GM12878 (cell line): ENCODE results near the gene TNFAIP8L2. TPM values are rescaled to one million over a fixed set of nuclear protein-coding genes. Genes with fewer than 3 reads are reported as not detected.

ENCODE experiments used
- CHD4 ChIP-seq: fragments of 200-600 bp; sonication (generic); IDR thresholded peaks from 2 replicates; pipeline ENCODE4 v1.6.1; 2016; ENCODE audit warnings: mild to moderate bottlenecking
- HCFC1 ChIP-seq: fragments of 150-350 bp; IDR thresholded peaks from 2 replicates; pipeline ENCODE4 v1.6.1; 2014; ENCODE audit warnings: low read length
- IKZF2 ChIP-seq, 2 experiments: fragments of 450-650 bp; IDR thresholded peaks; 2 replicates each; pipeline ENCODE4 v1.6.1; 2017; ENCODE audit warnings: mild to moderate bottlenecking in 2 of 2, moderate library complexity in 2 of 2
- IRF4 ChIP-seq: IDR thresholded peaks from 2 replicates; pipeline ENCODE4 v1.6.1; 2011; ENCODE audit warnings: low read depth, low read length
- KAT2A ChIP-seq: conservative IDR thresholded peaks from 2 replicates; pipeline ENCODE4 v1.6.1; 2011; ENCODE audit warnings: low read depth, low read length; ENCODE audit not compliant: control insufficient read depth
- KLF5 ChIP-seq: fragments of 450-650 bp; IDR thresholded peaks from 2 replicates; pipeline ENCODE4 v1.6.1; 2014; ENCODE audit warnings: mild to moderate bottlenecking; ENCODE audit not compliant: partially characterized antibody
- RBBP5 ChIP-seq: fragments of 200-600 bp; sonication (generic); conservative IDR thresholded peaks from 2 replicates; pipeline ENCODE4 v1.6.1; 2016
- SUZ12 ChIP-seq: fragments of 200-600 bp; sonication (generic); IDR thresholded peaks from one replicate; pipeline ENCODE4 v1.6.1; 2018; ENCODE audit warnings: antibody characterized with exemption, mild to moderate bottlenecking; ENCODE audit not compliant: unreplicated experiment
- TBL1XR1 ChIP-seq: IDR thresholded peaks from 2 replicates; pipeline ENCODE4 v1.6.1; 2012; ENCODE audit warnings: low read depth, low read length, improper control_type of control experiment
- polyA plus RNA-seq, 11 experiments: library from polyadenylated mRNA; depleted of rRNA in 4 of 11; unstranded in 6 of 11; stranded (reverse) in 5 of 11; fragments of >200 nt; fragmentation: Nextera tagmentation in 4 of 11; fragmentation: Illumina TruSeq in 1 of 11; extraction: Ambion mirVana in 4 of 11; extraction: Trizol in 1 of 11; gene quantifications; 1 replicate in 1 of 11; 2 replicates in 10 of 11; pipeline versions ENCODE4 v1.2.1 to v1.2.3, GENCODE V29; 2011 to 2016; ENCODE audit warnings: inconsistent platforms in 2 of 11, missing spikeins in 2 of 11, low read depth in 1 of 11
- total RNA-seq, 4 experiments: library from RNA; depleted of rRNA in 3 of 4; stranded (reverse); fragments of >200 nt in 3 of 4; fragmentation: Illumina TruSeq in 1 of 4; extraction: Trizol in 1 of 4; gene quantifications; 2 replicates each; pipeline versions ENCODE4 v1.2.1 to v1.2.3, GENCODE V29; 2013 to 2021
- TF ChIP-seq, protein P1 (sequence below): IDR thresholded peaks from 2 replicates; pipeline ENCODE4 v1.6.1; 2011; ENCODE audit warnings: low read depth, mild to moderate bottlenecking, low read length, moderate library complexity, borderline replicate concordance; ENCODE audit errors: extremely low read depth
- TF ChIP-seq, protein P2 (sequence below): IDR thresholded peaks from 2 replicates; pipeline ENCODE4 v1.6.1; 2012; ENCODE audit warnings: mild to moderate bottlenecking, low read depth, low read length
- TF ChIP-seq, protein P3 (sequence below): fragments of 450-650 bp; IDR thresholded peaks from 2 replicates; pipeline ENCODE4 v1.6.1; 2016; ENCODE audit warnings: mild to moderate bottlenecking

The TNFAIP8L2 gene
- total and polyA plus RNA-seq, 10 of the 15 experiments (the other 5 are each of a cell fraction or from before 2014, with no cell fraction given), result 5.4 to 26.3 (median 14.2) TPM

DNA sequence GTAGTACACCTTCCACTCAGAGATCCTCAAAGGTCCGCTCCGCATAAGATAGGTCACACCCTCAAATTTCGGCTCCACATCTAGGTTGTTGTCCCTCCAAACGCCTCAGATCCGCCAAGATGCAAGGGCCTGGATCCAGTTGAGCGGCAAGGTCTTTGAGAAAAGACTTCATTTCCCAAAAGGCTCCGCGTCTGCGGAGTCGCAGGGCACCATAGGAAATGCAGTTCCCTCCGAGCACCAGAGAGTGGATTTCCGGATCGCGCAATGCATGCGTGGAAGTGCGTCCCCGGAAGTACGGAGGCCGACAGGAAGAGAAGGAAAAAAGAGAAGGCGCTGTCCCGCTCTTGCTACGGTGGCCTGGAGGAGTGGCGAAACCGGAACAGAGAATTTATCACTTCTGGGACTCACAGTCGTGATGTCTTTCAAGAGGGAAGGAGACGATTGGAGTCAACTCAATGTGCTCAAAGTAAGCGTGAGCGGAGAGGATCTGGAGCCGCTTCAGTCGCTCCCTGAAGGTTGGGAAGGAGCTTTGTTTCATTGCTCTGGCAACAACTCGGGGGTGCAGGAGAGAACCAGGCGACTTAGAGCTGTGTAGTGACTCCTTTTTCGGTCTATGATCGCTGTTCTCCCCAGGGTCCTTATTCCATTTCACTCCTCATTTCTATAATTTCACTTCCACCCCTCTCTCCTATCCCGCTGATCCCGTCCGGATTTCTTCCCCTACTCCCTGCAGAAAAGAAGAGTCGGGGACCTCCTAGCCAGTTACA lies 9.5 kb downstream of the TNFAIP8L2 start, which contains the start of the genes LYSMD1 and SCNM1 (continued):
- TF ChIP-seq IKZF2 (IDR thresholded peaks at IDR 0.05) (peak in 1 of 2 experiments; percentile 76; a peak in 2 of 4 replicates), SUZ12 (no peak), KLF5 (peak; percentile 82), HCFC1 (peak; percentile 100), KAT2A (no peak), IRF4 (peak; percentile 82; the same call in 1 of the 2 replicates), RBBP5 (no peak), TBL1XR1 (peak; percentile 77), CHD4 (no peak)
- TF ChIP-seq, protein P1, sequence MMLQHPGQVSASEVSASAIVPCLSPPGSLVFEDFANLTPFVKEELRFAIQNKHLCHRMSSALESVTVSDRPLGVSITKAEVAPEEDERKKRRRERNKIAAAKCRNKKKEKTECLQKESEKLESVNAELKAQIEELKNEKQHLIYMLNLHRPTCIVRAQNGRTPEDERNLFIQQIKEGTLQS, result peak; percentile 56; the same call in 1 of the 2 replicates
- TF ChIP-seq, protein P2, sequence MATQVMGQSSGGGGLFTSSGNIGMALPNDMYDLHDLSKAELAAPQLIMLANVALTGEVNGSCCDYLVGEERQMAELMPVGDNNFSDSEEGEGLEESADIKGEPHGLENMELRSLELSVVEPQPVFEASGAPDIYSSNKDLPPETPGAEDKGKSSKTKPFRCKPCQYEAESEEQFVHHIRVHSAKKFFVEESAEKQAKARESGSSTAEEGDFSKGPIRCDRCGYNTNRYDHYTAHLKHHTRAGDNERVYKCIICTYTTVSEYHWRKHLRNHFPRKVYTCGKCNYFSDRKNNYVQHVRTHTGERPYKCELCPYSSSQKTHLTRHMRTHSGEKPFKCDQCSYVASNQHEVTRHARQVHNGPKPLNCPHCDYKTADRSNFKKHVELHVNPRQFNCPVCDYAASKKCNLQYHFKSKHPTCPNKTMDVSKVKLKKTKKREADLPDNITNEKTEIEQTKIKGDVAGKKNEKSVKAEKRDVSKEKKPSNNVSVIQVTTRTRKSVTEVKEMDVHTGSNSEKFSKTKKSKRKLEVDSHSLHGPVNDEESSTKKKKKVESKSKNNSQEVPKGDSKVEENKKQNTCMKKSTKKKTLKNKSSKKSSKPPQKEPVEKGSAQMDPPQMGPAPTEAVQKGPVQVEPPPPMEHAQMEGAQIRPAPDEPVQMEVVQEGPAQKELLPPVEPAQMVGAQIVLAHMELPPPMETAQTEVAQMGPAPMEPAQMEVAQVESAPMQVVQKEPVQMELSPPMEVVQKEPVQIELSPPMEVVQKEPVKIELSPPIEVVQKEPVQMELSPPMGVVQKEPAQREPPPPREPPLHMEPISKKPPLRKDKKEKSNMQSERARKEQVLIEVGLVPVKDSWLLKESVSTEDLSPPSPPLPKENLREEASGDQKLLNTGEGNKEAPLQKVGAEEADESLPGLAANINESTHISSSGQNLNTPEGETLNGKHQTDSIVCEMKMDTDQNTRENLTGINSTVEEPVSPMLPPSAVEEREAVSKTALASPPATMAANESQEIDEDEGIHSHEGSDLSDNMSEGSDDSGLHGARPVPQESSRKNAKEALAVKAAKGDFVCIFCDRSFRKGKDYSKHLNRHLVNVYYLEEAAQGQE, result peak; percentile 57; the same call in 1 of the 2 replicates
- TF ChIP-seq, protein P3, sequence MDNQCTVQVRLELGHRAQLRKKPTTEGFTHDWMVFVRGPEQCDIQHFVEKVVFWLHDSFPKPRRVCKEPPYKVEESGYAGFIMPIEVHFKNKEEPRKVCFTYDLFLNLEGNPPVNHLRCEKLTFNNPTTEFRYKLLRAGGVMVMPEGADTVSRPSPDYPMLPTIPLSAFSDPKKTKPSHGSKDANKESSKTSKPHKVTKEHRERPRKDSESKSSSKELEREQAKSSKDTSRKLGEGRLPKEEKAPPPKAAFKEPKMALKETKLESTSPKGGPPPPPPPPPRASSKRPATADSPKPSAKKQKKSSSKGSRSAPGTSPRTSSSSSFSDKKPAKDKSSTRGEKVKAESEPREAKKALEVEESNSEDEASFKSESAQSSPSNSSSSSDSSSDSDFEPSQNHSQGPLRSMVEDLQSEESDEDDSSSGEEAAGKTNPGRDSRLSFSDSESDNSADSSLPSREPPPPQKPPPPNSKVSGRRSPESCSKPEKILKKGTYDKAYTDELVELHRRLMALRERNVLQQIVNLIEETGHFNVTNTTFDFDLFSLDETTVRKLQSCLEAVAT, result peak; percentile 24
- TF ChIP-seq, all 136 proteins: peak for 70
